GM18499 (cell line): ENCODE results near the gene JAG2.

Source experiments
- ATAC-seq: cut with Tn5 transposase; IDR thresholded peaks from one replicate; pipeline ENCODE4 v1.9.1; 2021; ENCODE audit warnings: moderate number of reproducible peaks; ENCODE audit not compliant: insufficient read depth, unreplicated experiment

The JAG2 gene

GRCh38 chr14:105142651-105143450 is 25.7 kb downstream of the JAG2 start:
- no peak for ATAC-seq

DNA sequence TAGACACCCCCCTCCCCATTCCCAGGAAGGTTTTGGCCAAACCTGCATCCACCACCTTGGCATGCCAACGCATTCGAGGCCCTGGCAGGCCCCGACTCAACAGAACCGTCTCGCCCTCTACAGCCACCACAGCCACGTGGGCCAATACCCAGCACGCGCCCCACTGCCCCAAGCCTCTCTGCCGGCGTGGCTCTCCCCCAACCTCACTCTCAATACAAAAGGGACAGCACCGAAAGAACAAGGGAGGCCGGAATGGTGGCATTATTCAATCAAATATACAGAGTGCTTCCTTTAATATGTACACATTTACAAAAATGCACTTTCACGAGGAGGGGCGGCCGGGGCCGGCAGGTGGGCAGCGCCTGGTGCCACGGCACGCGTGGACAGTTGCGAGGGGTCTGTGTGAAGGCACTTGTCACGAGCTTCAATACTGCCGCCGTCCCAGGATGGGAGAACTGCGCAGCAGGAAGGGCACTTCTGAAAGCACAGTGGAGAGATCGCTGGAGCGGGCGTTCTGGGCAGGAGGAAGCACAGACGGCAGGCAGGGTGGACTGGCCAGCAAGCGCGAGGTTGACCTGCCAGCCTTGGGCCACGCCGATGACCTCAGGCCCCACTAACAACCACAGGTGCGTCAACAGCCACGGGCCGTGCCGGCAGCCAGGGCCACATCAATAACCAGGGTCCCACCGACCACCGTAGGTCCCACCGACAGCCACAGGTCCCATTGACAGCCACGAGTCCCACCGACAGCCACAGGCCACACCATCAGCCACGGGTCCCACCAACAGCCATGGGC is 26.9 kb downstream of the JAG2 start:
- no peak for ATAC-seq

DNA sequence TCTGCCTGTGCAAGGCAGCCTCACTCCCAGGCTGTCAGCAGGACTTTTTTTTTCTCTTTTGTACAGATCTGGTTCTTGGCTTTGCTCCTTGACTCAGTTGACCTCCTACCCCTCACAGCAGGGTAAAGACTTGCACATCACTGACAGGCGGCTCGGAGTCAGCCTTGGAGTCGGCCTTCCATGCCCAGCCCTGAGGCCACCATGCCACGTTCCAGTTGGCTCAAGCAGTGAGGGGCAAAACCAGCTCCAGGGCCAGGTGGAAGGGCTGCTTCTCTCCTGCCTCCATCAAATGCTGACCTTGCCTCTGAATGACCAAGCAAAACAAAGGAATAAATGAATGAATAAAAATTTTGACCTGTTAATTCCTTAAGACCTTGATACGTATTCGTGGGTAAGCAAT is 27.6 kb downstream of the JAG2 start:
- no peak for ATAC-seq

GRCh38 chr14:105140581-105140980 is 28.0 kb downstream of the JAG2 start:
- no peak for ATAC-seq

- ATAC-seq = no peak
Measured at GRCh38 chr14:105139831-105140239, 28.7 kb downstream of the JAG2 start.

DNA sequence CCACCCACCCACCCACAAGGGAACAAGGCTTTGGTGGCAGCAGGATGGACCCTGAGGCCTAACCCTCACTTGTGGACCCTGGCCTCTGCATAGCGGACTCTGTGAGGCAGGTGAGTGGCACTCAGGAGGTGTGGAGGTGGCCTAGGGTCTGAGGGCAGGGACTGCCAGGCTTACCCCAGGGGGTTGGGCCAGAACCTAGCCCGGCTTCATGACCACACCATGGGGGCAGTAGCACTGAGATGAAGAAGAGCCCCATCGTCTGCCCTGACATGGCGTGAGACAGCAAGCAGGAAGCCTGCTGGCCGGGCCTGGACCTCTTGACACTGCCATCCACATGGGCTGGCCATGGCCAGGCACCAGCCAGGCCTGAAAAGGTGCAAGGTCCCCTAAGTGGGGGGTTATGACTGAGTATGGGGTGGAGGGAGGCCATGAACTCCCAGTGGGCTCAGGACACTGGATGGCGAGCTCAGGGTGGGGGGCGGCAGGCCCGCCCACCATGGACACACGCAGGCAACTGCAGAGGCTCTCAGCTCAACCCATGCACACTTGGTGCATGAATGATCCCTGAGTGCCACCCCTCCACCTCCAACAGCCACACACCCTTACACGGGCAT is 29.3 kb downstream of the JAG2 start:
- ATAC-seq = no peak

DNA sequence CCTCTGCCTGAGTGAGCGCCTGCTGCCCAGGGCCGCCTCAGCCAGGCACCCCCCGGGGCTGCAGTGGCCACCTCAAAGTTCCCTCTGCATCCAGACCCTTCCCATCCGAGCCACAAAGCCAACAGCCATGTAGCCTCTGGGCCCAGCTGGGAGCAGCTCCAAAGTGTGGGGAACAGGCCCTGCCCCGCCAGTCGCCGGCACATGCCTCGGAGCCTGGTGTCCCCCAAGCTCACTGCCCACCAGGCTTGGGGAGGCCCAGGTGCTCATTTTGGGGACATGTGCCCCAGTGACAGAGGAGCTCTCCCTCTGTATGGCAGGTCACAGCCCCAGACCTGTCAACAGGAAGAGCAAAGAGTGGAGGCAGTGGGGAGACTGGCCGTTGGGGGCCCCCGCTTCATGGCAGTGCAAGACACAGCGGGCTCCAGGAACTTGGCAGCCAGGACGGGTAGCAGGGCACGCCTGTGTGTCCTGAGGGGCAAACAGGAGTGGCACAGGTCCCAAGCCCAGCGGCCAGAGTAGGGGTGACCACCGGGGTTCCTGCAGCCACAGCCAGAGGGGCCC is 29.9 kb downstream of the JAG2 start:
- no peak for ATAC-seq

GRCh38 chr14:105138021-105138541 is 30.5 kb downstream of the JAG2 start:
- ATAC-seq = no peak

GRCh38 chr14:105137481-105138020 is 31.0 kb downstream of the JAG2 start:
- ATAC-seq = no peak

- ATAC-seq = no peak
Measured at GRCh38 chr14:105136401-105137322, 31.9 kb downstream of the JAG2 start.

- ATAC-seq = no peak
Measured at GRCh38 chr14:105135700-105136395, 32.7 kb downstream of the JAG2 start.

- ATAC-seq = no peak
Measured at GRCh38 chr14:105132921-105133654, 35.5 kb downstream of the JAG2 start.

DNA sequence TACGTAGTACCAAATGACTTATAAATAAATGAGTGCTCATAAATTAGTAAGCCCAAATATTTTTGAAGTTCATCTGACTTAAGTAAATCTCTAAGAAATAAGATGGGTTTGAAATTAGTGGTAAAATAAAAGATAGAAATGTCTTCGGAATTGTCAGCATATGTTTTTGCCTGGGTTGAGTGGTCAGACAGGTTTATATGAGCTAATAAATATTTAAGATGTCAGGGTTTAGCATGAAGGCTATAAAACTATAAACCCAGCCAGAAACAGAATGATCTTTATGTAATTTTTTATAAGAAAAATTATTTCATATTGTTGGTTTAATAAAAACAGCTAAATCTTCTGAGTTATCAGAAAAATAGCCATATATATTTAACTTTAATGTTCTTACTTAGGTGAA is 37.3 kb downstream of the JAG2 start:
- ATAC-seq = no peak

DNA sequence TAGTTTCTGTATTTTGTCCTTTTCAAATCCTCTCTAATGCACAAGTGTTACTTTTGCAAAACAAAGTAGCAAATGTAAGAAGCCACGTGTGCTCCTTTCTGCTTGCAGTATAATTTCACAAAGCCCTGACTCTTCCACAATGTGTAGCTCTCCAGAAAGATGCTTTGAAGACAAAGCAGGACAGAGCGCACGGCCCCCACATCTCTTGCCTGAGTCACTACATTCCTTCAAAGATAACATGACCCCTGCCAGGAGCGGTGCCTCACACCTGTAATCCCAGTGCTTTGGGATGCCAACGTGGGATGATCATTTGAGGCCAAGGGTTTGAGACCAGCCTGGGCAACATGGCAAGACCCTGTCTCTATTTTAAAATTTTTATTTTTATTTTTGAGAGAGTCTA is 40.5 kb downstream of the JAG2 start:
- no peak for ATAC-seq

- ATAC-seq = no peak
Measured at GRCh38 chr14:105126981-105127329, 41.6 kb downstream of the JAG2 start.

GRCh38 chr14:105126126-105126980 is 42.2 kb downstream of the JAG2 start:
- no peak for ATAC-seq

DNA sequence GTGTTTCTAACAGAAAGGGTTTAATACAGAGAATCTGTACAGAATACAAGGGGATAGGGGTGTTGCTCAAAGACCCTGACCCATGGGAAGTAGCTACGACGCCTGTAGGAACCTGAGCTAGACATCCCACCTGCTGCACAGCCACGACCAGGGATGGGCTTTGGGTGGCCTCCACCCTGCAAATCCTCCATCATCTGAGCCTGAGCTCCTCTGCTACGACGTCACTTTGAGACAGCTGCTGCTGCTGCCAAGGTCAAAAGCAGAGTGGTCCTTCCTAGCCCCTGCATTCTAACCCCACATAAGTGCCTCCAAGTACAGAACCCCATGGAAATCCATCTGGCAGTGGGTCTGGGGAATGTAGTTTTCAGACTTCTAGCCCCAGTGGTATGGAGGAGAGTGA is 43.8 kb downstream of the JAG2 start:
- ATAC-seq = no peak
